BJ (cell line): ENCODE results near the gene LIMD2. TPM values are rescaled to one million over a fixed set of nuclear protein-coding genes. Genes with fewer than 3 reads are reported as not detected.

Experiments used
- CTCF ChIA-PET: fragments of 350-600 bp; formaldehyde crosslinking; extraction: SDS; loops from one replicate; lab custom pipeline; 2021; ENCODE audit warnings: antibody characterized with exemption, inconsistent platforms; lab: Yijun Ruan, JAX
- POLR2A ChIA-PET: fragments of 300-600 bp; sonication (Branson Sonifier 250); formaldehyde crosslinking; extraction: SDS; loops from one replicate; lab custom pipeline; 2021; ENCODE audit warnings: antibody characterized with exemption; lab: Charles Lee
- DNase-seq: peaks from one replicate; pipeline ENCODE4 v3.0.0-alpha.2; 2011; ENCODE audit warnings: low read depth
- H3K27me3 ChIP-seq: 2 replicates; pipeline ENCODE4 v1.6.0; 2011; ENCODE audit warnings: low read length; ENCODE audit not compliant: control insufficient read depth, insufficient read depth
- H3K36me3 ChIP-seq: 2 replicates; pipeline ENCODE4 v1.5.1; 2011; ENCODE audit warnings: low read length; ENCODE audit not compliant: control insufficient read depth, insufficient read depth
- H3K4me3 ChIP-seq: 2 replicates; pipeline ENCODE4 v1.5.1; 2011; ENCODE audit warnings: low read depth, mild to moderate bottlenecking, control low read depth, low read length
- polyA plus RNA-seq: library from polyadenylated mRNA; depleted of rRNA; stranded (reverse); fragments of >200 nt; gene quantifications from 2 replicates; pipeline ENCODE4 v1.2.3, GENCODE V29; 2011
- TF ChIP-seq, protein P1 (sequence below): IDR thresholded peaks from 2 replicates; pipeline ENCODE4 v1.5.1; 2011; ENCODE audit warnings: low read depth, mild to moderate bottlenecking, control low read depth, inconsistent platforms, low read length, moderate library complexity; ENCODE audit not compliant: insufficient read depth

Gene LIMD2
- polyA plus RNA-seq, 1 experiment: 13.8 TPM

- POLR2A ChIA-PET: no interaction called here
- CTCF ChIA-PET: interaction anchor here (0.6 to 1.5 kb wide), 4 partner anchors 12 to 49 kb away, joined by 3 to 4 read pairs (median 3); no protein-coding TSS in a partner anchor
- no peak for DNase-seq
- peaks cover 8% of the 10 kb centered on the region for H3K36me3 ChIP-seq
- H3K4me3 ChIP-seq: no peak overlapping the region
- TF ChIP-seq, protein P1, sequence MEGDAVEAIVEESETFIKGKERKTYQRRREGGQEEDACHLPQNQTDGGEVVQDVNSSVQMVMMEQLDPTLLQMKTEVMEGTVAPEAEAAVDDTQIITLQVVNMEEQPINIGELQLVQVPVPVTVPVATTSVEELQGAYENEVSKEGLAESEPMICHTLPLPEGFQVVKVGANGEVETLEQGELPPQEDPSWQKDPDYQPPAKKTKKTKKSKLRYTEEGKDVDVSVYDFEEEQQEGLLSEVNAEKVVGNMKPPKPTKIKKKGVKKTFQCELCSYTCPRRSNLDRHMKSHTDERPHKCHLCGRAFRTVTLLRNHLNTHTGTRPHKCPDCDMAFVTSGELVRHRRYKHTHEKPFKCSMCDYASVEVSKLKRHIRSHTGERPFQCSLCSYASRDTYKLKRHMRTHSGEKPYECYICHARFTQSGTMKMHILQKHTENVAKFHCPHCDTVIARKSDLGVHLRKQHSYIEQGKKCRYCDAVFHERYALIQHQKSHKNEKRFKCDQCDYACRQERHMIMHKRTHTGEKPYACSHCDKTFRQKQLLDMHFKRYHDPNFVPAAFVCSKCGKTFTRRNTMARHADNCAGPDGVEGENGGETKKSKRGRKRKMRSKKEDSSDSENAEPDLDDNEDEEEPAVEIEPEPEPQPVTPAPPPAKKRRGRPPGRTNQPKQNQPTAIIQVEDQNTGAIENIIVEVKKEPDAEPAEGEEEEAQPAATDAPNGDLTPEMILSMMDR: no peak
- H3K27me3 ChIP-seq: no peaks in the 10 kb centered on the region
Observed at GRCh38 chr17:63682441-63682840, 17.5 kb downstream of the LIMD2 start.

DNA sequence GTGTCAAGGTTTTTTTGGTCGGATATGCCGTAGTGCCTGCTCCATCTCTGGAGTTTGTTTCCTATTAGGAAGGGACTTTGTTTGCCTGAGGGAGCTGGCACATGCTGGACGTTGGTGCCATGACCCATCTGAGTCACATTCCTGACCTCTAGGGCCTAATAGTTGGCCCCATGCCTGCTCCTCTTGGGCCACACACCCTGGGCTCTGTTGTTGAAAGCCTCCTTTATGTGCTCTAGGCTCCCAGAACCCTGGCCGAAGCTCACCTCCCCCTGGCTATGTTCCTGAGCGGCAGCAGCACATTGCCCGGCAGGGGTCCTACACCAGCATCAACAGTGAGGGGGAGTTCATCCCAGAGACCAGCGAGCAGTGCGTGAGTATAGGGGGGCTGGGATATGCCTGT lies 18.4 kb downstream of the LIMD2 start:
- TF ChIP-seq, protein P1: no peak
- ChIA-PET CTCF (interaction anchor here (1.5 kb wide), 1 partner anchor 14 kb away, joined by 4 read pairs; no protein-coding TSS in a partner anchor), POLR2A (no interaction called here)
- H3K27me3 ChIP-seq: no peaks in the 10 kb centered on the region
- H3K4me3 ChIP-seq: no peak overlapping the region
- H3K36me3 ChIP-seq: peaks cover 8% of the 10 kb centered on the region
- DNase-seq: no peak

DNA sequence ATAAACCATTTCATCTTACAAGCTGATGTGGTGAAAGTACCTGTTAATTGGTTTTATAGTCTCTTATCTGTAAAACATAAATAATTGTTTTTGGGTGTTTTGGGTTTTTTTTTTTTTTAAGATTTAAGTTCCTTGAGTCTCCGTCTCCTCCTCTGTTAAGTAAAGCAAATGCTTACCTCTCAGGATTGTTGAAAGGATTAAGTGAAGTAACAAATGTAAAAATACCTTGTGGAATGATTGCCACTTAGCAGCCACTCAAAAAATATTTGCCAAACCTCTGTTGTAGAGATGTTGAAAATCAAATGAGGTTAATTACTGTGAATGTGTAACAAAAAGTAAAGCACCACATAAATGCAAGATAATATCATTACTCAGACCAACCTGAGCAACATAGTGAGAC lies 19.2 kb downstream of the LIMD2 start:
- H3K27me3 ChIP-seq: no peaks in the 10 kb centered on the region
- H3K4me3 ChIP-seq: no peak overlapping the region
- POLR2A ChIA-PET: no interaction called here
- no peak for DNase-seq
- TF ChIP-seq, protein P1: no peak
- H3K36me3 ChIP-seq: peaks cover 6% of the 10 kb centered on the region
- CTCF ChIA-PET: interaction anchor here (1.9 kb wide), 1 partner anchor 16 kb away, joined by 5 read pairs; no protein-coding TSS in a partner anchor

DNA sequence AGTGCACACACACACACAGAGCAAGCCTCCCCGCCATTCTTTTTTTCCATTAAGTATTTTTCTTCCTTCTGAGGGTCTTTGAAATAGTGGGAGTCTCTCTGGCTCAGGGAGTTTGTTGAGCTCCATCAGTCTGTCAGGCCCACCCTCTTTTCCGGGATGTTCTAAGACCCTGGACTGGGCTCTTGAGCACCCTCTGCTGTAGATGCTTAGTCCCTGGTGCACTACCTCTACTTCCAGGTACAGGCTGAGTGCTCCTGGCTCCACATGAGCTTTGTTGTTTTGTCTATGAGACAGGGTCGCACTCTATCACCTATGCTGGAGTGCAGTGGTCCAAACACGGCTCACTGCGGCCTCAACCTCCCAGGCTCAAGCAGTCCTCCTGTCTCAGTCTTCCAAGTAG lies 20.7 kb downstream of the LIMD2 start:
- TF ChIP-seq, protein P1: no peak
- DNase-seq: no peak
- ChIA-PET CTCF (interaction anchor here (1.9 to 2.4 kb wide), 2 partner anchors 14 to 17 kb away, joined by 5 to 10 read pairs; no protein-coding TSS in a partner anchor), POLR2A (no interaction called here)
- Histone ChIP-seq H3K4me3 (no peak overlapping the region), H3K36me3 (peaks cover 6% of the 10 kb centered on the region), H3K27me3 (no peaks in the 10 kb centered on the region)

- CTCF ChIA-PET: interaction anchor here (0.9 to 1.2 kb wide), 2 partner anchors 17 to 37 kb away, joined by 3 read pairs; no protein-coding TSS in a partner anchor
- Histone ChIP-seq H3K4me3 (no peak overlapping the region), H3K27me3 (no peaks in the 10 kb centered on the region), H3K36me3 (peaks cover 4% of the 10 kb centered on the region)
- POLR2A ChIA-PET: no interaction called here
- TF ChIP-seq, protein P1: no peak
- DNase-seq: no peak
Observed at GRCh38 chr17:63676584-63676983, 23.3 kb downstream of the LIMD2 start.
